ENCODE measurements around the gene DNM3. TPM values are rescaled to one million over a fixed set of nuclear protein-coding genes. Genes with fewer than 3 reads are reported as not detected.

DNM3 gene
- total RNA-seq, 1 experiment from 2014 or later: 0.71 TPM

DNA sequence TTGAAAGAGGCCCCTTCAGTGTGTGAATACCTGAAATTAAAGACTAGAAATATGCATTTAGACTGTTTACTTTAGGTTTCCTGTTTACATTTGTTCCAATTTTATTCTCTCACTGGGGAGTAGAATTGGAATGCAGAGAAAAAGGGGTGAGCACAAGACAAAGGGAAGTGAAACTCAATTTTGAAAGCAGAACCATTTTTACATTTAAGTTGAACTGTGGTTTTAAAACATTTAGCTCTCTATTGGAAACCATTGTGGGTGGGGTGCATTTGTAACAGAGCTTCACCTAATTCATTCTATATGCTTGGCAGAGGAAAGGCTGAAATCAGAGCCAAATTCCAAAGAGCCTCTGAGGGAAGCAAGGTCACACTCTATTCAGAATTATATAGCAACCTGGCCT, 343.9 kb downstream of the DNM3 start:
- POLR2A ChIA-PET (ENCODE audit: low non-redundant PET): no interaction called here
- BruUV-seq (replicated peaks): no TSS peak
- Histone ChIP-seq H3K4me1 (ENCODE audit: insufficient read depth, low read length, poor library complexity, severe bottlenecking) (peaks cover 32% of the 10 kb centered on the region), H3K27ac (ENCODE audit: low read depth, low read length, poor library complexity, severe bottlenecking) (no peak overlapping the region), H3K9me3 (ENCODE audit: low read depth, low read length, poor library complexity, severe bottlenecking) (no peaks in the 10 kb centered on the region), H3K36me3 (ENCODE audit: insufficient read depth, low read length, poor library complexity, severe bottlenecking) (no peaks in the 10 kb centered on the region), H3K27me3 (replicated peaks; ENCODE audit: insufficient read depth, low read depth, low read length, poor library complexity) (no peaks in the 10 kb centered on the region), H3K4me3 (ENCODE audit: low read depth, low read length, poor library complexity, severe bottlenecking) (no peak overlapping the region)
- intact Hi-C loops (cut with micrococcal nuclease; ENCODE audit: unreplicated experiment): no loop called here
- DNase-seq (ENCODE audit: low spot score): no peak
- TF ChIP-seq EZH2 (IDR thresholded peaks at IDR 0.05; ENCODE audit: borderline replicate concordance, low read depth, low read length, poor library complexity, severe bottlenecking): no peak
- TF ChIP-seq, protein P1, sequence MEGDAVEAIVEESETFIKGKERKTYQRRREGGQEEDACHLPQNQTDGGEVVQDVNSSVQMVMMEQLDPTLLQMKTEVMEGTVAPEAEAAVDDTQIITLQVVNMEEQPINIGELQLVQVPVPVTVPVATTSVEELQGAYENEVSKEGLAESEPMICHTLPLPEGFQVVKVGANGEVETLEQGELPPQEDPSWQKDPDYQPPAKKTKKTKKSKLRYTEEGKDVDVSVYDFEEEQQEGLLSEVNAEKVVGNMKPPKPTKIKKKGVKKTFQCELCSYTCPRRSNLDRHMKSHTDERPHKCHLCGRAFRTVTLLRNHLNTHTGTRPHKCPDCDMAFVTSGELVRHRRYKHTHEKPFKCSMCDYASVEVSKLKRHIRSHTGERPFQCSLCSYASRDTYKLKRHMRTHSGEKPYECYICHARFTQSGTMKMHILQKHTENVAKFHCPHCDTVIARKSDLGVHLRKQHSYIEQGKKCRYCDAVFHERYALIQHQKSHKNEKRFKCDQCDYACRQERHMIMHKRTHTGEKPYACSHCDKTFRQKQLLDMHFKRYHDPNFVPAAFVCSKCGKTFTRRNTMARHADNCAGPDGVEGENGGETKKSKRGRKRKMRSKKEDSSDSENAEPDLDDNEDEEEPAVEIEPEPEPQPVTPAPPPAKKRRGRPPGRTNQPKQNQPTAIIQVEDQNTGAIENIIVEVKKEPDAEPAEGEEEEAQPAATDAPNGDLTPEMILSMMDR (conservative IDR thresholded peaks at IDR 0.05; ENCODE audit: low read depth, low read length): no peak
- CTCF ChIA-PET: no interaction called here

DNA sequence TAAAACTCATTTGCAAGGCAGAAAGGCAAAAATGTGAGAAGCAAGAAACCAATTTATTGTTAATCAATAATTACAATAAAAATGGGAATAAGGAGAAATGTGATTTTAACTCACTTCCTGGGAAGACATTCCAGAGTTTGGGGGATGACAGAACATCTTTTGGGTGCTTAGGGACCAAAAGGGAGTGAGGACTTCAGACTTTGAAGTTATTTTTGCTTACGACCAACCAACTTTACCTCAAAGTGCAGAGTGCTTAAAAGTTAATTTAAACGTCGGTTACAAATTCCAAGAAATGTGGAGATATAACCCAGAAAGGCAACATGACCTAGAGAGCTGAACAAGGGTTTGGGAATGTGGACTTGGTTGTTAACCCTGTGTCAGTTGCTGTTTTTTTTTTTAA, 344.7 kb downstream of the DNM3 start:
- POLR2A ChIA-PET (ENCODE audit: low non-redundant PET): no interaction called here
- CTCF ChIA-PET: no interaction called here

DNA sequence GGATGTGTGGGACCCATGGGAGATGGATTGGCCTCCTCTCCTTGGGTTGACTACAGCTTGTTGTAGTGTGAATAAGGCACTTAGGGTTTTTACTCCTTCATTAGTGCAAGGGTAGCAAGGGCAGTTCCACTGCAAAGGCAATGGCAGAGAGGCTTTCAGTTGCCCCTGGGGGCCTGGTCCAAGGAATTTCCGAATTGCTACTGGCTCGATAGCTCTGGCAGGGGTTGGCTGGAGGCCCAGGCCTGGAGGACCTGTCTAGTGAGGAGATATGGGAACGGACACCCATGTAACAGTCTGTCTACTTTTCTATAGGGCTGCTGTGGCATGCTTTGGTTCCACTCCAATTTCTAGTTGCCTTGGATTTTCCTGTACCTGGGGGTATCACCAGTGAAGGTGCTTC, 360.3 kb downstream of the DNM3 start:
- CTCF ChIA-PET: no interaction called here
- Histone ChIP-seq H3K27ac (ENCODE audit: low read depth, low read length, poor library complexity, severe bottlenecking) (no peak overlapping the region), H3K4me1 (ENCODE audit: insufficient read depth, low read length, poor library complexity, severe bottlenecking) (peaks cover 3% of the 10 kb centered on the region), H3K4me3 (ENCODE audit: low read depth, low read length, poor library complexity, severe bottlenecking) (no peak overlapping the region), H3K36me3 (ENCODE audit: insufficient read depth, low read length, poor library complexity, severe bottlenecking) (no peaks in the 10 kb centered on the region), H3K9me3 (ENCODE audit: low read depth, low read length, poor library complexity, severe bottlenecking) (peaks cover 11% of the 10 kb centered on the region), H3K27me3 (replicated peaks; ENCODE audit: insufficient read depth, low read depth, low read length, poor library complexity) (no peaks in the 10 kb centered on the region)
- TF ChIP-seq, protein P1 (conservative IDR thresholded peaks at IDR 0.05; ENCODE audit: low read depth, low read length): no peak
- no peak for TF ChIP-seq EZH2 (IDR thresholded peaks at IDR 0.05; ENCODE audit: borderline replicate concordance, low read depth, low read length, poor library complexity, severe bottlenecking)
- POLR2A ChIA-PET (ENCODE audit: low non-redundant PET): no interaction called here
- DNase-seq (ENCODE audit: low spot score): no peak
- intact Hi-C loops (cut with micrococcal nuclease; ENCODE audit: unreplicated experiment): no loop called here
- no TSS peak for BruUV-seq (replicated peaks)

More for the DNA sequence above, 344.7 kb downstream of the DNM3 start:
- TF ChIP-seq EZH2 (IDR thresholded peaks at IDR 0.05; ENCODE audit: borderline replicate concordance, low read depth, low read length, poor library complexity, severe bottlenecking): no peak
- TF ChIP-seq, protein P1 (conservative IDR thresholded peaks at IDR 0.05; ENCODE audit: low read depth, low read length): no peak
- Histone ChIP-seq H3K9me3 (ENCODE audit: low read depth, low read length, poor library complexity, severe bottlenecking) (no peaks in the 10 kb centered on the region), H3K4me3 (ENCODE audit: low read depth, low read length, poor library complexity, severe bottlenecking) (no peak overlapping the region), H3K27me3 (replicated peaks; ENCODE audit: insufficient read depth, low read depth, low read length, poor library complexity) (no peaks in the 10 kb centered on the region), H3K36me3 (ENCODE audit: insufficient read depth, low read length, poor library complexity, severe bottlenecking) (no peaks in the 10 kb centered on the region), H3K4me1 (ENCODE audit: insufficient read depth, low read length, poor library complexity, severe bottlenecking) (peaks cover 27% of the 10 kb centered on the region), H3K27ac (ENCODE audit: low read depth, low read length, poor library complexity, severe bottlenecking) (no peak overlapping the region)
- no peak for DNase-seq (ENCODE audit: low spot score)
- intact Hi-C loops (cut with micrococcal nuclease; ENCODE audit: unreplicated experiment): no loop called here
- no TSS peak for BruUV-seq (replicated peaks)

Measured in A673 (cell line).